ENCODE data around the gene TIA1.

DNA sequence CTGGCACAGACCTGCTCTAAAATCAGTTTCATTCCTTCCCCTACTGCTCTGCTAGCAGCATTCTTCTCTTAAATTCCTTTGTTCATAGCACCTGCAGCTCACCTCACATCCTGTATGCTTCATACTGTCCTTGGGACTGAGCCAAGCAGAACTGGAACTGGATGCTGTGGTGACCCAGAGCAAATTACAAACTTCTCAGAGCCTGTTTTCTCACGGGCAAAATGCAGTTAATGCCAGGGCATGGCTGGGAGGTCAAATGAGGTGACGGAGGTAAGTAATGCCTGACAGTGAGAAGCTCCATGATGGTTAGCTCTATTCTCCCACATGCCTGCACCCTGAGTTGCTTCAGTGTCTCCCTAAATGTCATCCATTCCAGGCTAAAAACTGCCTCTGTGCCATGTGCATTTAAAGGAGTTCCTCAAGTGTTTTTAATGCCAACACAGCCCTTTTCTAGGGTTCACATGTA lies 87.3 kb downstream of the TIA1 start:
- TF ChIP-seq EZH2 (IDR thresholded peaks at IDR 0.05; ENCODE audit: low read length, missing control alignments), result no peak
- TF ChIP-seq CTCF (conservative IDR thresholded peaks at IDR 0.05 in 1 of 2, IDR thresholded peaks at IDR 0.05 in 1 of 2; ENCODE audit: low read depth in 1 of 2, low read length in 2 of 2), result no peak

Data from fibroblast of lung (primary cell).